ENCODE measurements around the gene DEPDC5.

DNA sequence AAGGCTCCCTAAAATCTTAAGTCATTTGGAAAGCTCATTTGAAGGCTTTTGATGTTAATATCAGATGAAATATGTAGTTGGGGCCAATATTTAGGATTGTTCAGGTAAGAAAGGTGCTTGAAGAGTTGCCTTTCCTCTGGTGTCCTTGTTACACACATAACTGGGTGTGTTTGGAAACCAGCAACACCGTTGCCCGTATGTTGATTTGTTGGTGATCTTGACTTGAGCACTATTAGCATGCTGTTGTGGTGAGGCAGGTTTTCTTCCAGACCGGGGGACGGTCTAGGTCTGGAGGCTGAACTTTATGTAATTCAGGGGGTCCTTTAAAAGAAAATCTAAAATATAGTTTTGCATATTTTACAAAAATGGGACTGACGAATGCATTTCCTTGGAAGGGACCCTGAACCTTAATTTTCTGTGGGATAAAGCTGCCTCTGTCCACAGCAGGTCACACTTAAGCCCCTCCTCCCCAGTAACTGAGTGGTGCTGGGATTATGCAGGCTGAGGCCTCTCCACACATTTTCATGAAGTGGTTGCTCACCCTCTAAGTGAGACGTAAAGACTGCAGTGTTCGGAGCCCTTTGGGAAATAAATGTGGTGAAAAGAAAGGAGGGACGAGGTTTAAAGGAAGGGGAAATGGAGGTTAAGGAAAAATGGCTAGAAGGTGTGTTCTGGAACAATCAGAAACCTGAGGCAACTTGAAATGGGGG lies 192.3 kb downstream of the DEPDC5 start:
- TF ChIP-seq LEF1 (IDR thresholded peaks at IDR 0.05; ENCODE audit: borderline replicate concordance) (no peak), SUZ12 (IDR thresholded peaks at IDR 0.05) (no peak), SP1 (IDR thresholded peaks at IDR 0.05) (no peak), ELF4 (IDR thresholded peaks at IDR 0.05) (no peak), ARNT (IDR thresholded peaks at IDR 0.05) (no peak), FOXM1 (IDR thresholded peaks at IDR 0.05; ENCODE audit: borderline replicate concordance) (no peak), NFRKB (IDR thresholded peaks at IDR 0.05) (no peak), FOXK2 (IDR thresholded peaks at IDR 0.05) (no peak), CTBP1 (IDR thresholded peaks at IDR 0.05; ENCODE audit: borderline replicate concordance) (no peak)

Measured in HEK293T (cell line).